HL-60/S4 (cell line): ENCODE measurements around the gene TLCD4.
"Not testable (repeated sequence)": the region's sequence is repeated elsewhere in the genome, so short reads cannot be mapped to it uniquely, and the experiment has no call there.

ENCODE experiments used
- in situ Hi-C: fragments of 300-500 bp; cut with MboI; formaldehyde crosslinking; loops from 2 replicates; pipeline ENCODE4 v1.14.3; 2022; ENCODE audit warnings: low sequenced_read_pairs

TLCD4 gene

DNA sequence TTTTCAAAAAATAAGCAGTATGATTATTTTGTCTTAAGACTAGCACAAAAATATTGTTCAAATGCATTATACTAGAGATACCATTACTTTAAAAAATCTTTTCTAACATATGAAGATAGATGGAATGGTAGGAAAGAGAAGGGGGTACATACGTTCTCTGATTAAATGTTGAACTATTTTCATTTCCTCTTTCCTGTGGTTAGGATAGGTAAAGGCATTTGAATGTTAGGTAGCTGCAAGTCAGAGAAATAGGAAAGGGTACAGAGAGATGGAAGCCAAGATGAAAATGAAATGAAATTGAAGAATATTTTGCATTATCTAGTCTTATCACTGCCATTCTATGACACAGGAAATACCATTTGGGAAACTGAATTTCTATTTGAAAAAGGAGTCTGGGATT, 28.3 kb downstream of the TLCD4 start:
- in situ Hi-C loops, result no loop called here

DNA sequence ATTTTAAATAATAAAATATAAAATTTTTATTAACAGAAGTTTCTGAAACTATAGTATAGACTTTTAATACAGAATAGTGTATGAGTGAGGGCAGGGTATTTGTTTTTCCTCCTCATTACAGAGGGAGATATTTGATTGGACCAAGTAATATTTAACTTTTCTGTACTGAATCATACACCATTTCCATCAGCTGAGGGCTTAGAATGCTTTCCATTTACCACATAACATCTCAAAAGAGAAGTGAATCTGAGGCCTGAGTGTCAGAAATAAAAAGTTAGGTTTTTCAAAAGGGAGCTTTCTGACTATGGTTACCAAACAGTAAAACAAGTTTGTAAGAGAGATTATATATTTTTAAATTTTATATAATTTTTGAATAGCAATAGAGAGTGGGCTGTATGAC, 29.5 kb downstream of the TLCD4 start:
- in situ Hi-C loops, result no loop called here

DNA sequence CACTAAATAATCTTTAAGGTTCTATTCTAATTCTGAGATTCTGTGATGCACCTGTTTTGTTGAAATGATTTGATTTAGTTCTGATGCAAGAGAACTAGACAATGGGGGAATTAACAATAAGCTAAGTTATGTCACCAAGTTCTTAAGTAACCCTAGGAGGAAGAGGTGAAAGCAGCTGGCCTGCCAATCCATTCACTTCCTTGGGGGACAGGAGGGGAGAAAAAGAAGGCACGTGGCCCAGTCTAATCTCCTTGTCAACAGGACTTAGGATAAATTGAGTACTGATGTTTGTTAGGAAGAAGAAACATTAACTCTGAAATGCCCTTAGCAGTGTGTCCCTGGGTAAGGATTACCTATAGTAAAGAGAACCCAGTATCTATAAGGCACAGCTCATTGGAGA, 36.9 kb downstream of the TLCD4 start:
- in situ Hi-C loops, result no loop called here

DNA sequence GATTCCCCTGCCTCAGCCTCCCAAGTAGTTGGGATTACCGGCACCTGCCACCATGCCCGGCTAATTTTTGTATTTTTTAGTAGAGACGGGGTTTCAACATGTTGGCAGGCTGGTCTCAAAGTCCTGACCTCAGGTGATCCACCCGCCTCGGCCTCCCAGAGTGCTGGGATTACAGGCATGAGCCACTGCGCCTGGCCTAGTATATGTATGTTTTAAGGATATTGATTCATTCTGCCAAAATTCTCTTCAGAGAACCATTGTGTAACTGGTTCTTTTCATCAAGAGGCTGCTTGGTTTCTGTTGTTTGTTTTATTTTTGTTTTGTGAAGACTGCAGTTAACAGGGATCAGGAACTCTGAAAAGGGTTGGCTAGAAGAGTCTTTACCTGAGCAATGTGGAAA, 48.4 kb downstream of the TLCD4 start:
- in situ Hi-C loops, result not testable (repeated sequence)
